Calu3 (cell line): ENCODE results near the gene CPT1C. TPM values are rescaled to one million over a fixed set of nuclear protein-coding genes. Genes with fewer than 3 reads are reported as not detected.

Experiments used
- BruUV-seq: library from RNA; stranded (reverse); fragments of 400-500 nt; replicated peaks from 2 replicates; lab custom pipeline; 2021; lab: Mats Ljungman, UMichigan
- CTCF ChIA-PET: fragments of 300-600 bp; sonication (Branson Sonifier 250); formaldehyde crosslinking; loops from one replicate; lab custom pipeline; 2022; ENCODE audit warnings: antibody characterized with exemption; lab: Charles Lee
- DNase-seq: peaks from one replicate; pipeline ENCODE4 v3.0.0; 2022
- H3K27ac Mint-ChIP-seq: one replicate; pipeline ENCODE4 v1.8.0; 2022; ENCODE audit warnings: mixed read lengths; ENCODE audit not compliant: unreplicated experiment
- H3K27me3 Mint-ChIP-seq: one replicate; pipeline ENCODE4 v1.8.0; 2022; ENCODE audit warnings: mixed read lengths; ENCODE audit not compliant: unreplicated experiment
- H3K36me3 Mint-ChIP-seq: one replicate; pipeline ENCODE4 v1.8.0; 2022; ENCODE audit warnings: mild to moderate bottlenecking, moderate library complexity, mixed read lengths; ENCODE audit not compliant: insufficient read depth, unreplicated experiment
- H3K4me1 Mint-ChIP-seq: one replicate; pipeline ENCODE4 v1.8.0; 2022; ENCODE audit warnings: mild to moderate bottlenecking, low read depth, mixed read lengths; ENCODE audit not compliant: unreplicated experiment
- H3K4me3 Mint-ChIP-seq: one replicate; pipeline ENCODE4 v1.8.0; 2022; ENCODE audit warnings: mild to moderate bottlenecking, low read depth, moderate library complexity, mixed read lengths; ENCODE audit not compliant: unreplicated experiment
- H3K9me3 Mint-ChIP-seq: one replicate; pipeline ENCODE4 v1.8.0; 2022; ENCODE audit warnings: low read depth, mixed read lengths; ENCODE audit not compliant: unreplicated experiment
- CTCF ChIP-seq: fragments of 200-600 bp; IDR thresholded peaks from one replicate; pipeline ENCODE4 v1.8.0; 2022; ENCODE audit warnings: antibody characterized with exemption; ENCODE audit not compliant: unreplicated experiment
- intact Hi-C: fragments of 100-400 bp; cut with micrococcal nuclease; formaldehyde crosslinking; loops from one replicate; pipeline ENCODE4 v1.10.0; 2022; ENCODE audit not compliant: unreplicated experiment
- total RNA-seq: library from RNA; stranded (reverse); gene quantifications from 2 replicates; pipeline ENCODE4 v1.2.3, GENCODE V29; 2022

The CPT1C gene
- total RNA-seq, 1 experiment from 2014 or later, result 0.57 TPM

GRCh38 chr19:49667473-49667872 lies 23.4 kb upstream of the CPT1C start:
- peak overlapping the region; percentile 83 for H3K4me3 Mint-ChIP-seq
- H3K36me3 Mint-ChIP-seq, result peaks cover 75% of the 10 kb centered on the region
- no peak for TF ChIP-seq CTCF
- H3K27ac Mint-ChIP-seq, result peak overlapping the region; percentile 77
- CTCF ChIA-PET, result no interaction called here
- intact Hi-C loops, result no loop called here
- H3K4me1 Mint-ChIP-seq, result peaks cover 23% of the 10 kb centered on the region
- no peaks in the 10 kb centered on the region for H3K27me3 Mint-ChIP-seq
- H3K9me3 Mint-ChIP-seq, result no peaks in the 10 kb centered on the region
- BruUV-seq, result no TSS peak
- DNase-seq, result no peak

GRCh38 chr19:49669516-49669915 lies 21.4 kb upstream of the CPT1C start:
- H3K27me3 Mint-ChIP-seq, result no peaks in the 10 kb centered on the region
- peaks cover 26% of the 10 kb centered on the region for H3K4me1 Mint-ChIP-seq
- peaks cover 62% of the 10 kb centered on the region for H3K36me3 Mint-ChIP-seq
- no peak for DNase-seq
- intact Hi-C loops, result no loop called here
- BruUV-seq, result no TSS peak
- H3K27ac Mint-ChIP-seq, result no peak overlapping the region
- H3K9me3 Mint-ChIP-seq, result no peaks in the 10 kb centered on the region
- no peak for TF ChIP-seq CTCF
- CTCF ChIA-PET, result no interaction called here
- H3K4me3 Mint-ChIP-seq, result no peak overlapping the region

- Mint-ChIP-seq H3K36me3 (peaks cover 55% of the 10 kb centered on the region), H3K27ac (peak overlapping the region; percentile 29), H3K4me1 (peaks cover 15% of the 10 kb centered on the region), H3K4me3 (peak overlapping the region; percentile 17), H3K27me3 (no peaks in the 10 kb centered on the region), H3K9me3 (no peaks in the 10 kb centered on the region)
- intact Hi-C loops, result no loop called here
- CTCF ChIA-PET, result interaction anchor here (0.5 to 1.3 kb wide), 5 partner anchors 24 to 679 kb away, joined by 3 to 9 read pairs (median 4); partner anchors contain the start of genes NOSIP, PRRG2, RRAS and RUVBL2
- peak; percentile 86 for DNase-seq
- TF ChIP-seq CTCF, result peak; percentile 87
- BruUV-seq, result no TSS peak
Measured at GRCh38 chr19:49672131-49672919, 18.6 kb upstream of the CPT1C start.

GRCh38 chr19:49676136-49676783 lies 14.7 kb upstream of the CPT1C start:
- peak overlapping the region; percentile 89 for H3K4me3 Mint-ChIP-seq
- no peaks in the 10 kb centered on the region for H3K9me3 Mint-ChIP-seq
- peak overlapping the region; percentile 99 for H3K27ac Mint-ChIP-seq
- TF ChIP-seq CTCF, result no peak
- DNase-seq, result no peak
- CTCF ChIA-PET, result interaction anchor here (0.6 to 4.2 kb wide), 8 partner anchors 11 to 129 kb away, joined by 3 to 22 read pairs (median 5); partner anchors contain the start of genes BCL2L12, IRF3, NOSIP and PRRG2
- peaks cover 31% of the 10 kb centered on the region for H3K4me1 Mint-ChIP-seq
- H3K36me3 Mint-ChIP-seq, result peaks cover 68% of the 10 kb centered on the region
- H3K27me3 Mint-ChIP-seq, result no peaks in the 10 kb centered on the region
- BruUV-seq, result TSS peak; percentile 98
- intact Hi-C loops, result no loop called here
